Measurements from ENCODE around the gene AMDHD1. TPM values are rescaled to one million over a fixed set of nuclear protein-coding genes. Genes with fewer than 3 reads are reported as not detected.

The AMDHD1 gene
- total and polyA plus RNA-seq, 10 of the 15 experiments (the other 5 are each of a cell fraction or from before 2014, with no cell fraction given) = 0.04 to 0.28 (median 0.13) TPM; not detected in 4

GRCh38 chr12:95977764-95978305 is 34.7 kb downstream of the AMDHD1 start (continued):
- TF ChIP-seq E4F1 (IDR thresholded peaks at IDR 0.05; ENCODE audit: borderline replicate concordance, partially characterized antibody) (no peak), E2F8 (IDR thresholded peaks at IDR 0.05; ENCODE audit: low read depth, partially characterized antibody) (no peak), MEF2A (IDR thresholded peaks at IDR 0.05; ENCODE audit: insufficient read depth, low read depth, low read length) (no peak), STAT1 (conservative IDR thresholded peaks at IDR 0.05) (no peak), SMAD1 (IDR thresholded peaks at IDR 0.05; ENCODE audit: low read depth, partially characterized antibody) (no peak), GATAD2B (conservative IDR thresholded peaks at IDR 0.05; ENCODE audit: low read depth) (no peak), USF2 (IDR thresholded peaks at IDR 0.05; ENCODE audit: borderline replicate concordance, low read depth, low read length) (no peak), MTA2 (IDR thresholded peaks at IDR 0.05; ENCODE audit: low read depth) (no peak)

Data from GM12878 (cell line).